Osteoblast (primary cell): ENCODE results near the gene SGCG. TPM values are rescaled to one million over a fixed set of nuclear protein-coding genes. Genes with fewer than 3 reads are reported as not detected.
"Not testable (repeated sequence)": the region's sequence is repeated elsewhere in the genome, so short reads cannot be mapped to it uniquely, and the experiment has no call there.

Source experiments
- DNase-seq: peaks from one replicate; pipeline ENCODE4 v3.0.0; 2011; ENCODE audit warnings: low spot score, mixed read lengths; ENCODE audit not compliant: insufficient read length; ENCODE audit errors: missing footprints
- H2AFZ ChIP-seq: 2 replicates; pipeline ENCODE4 v1.6.0; 2011; ENCODE audit warnings: mild to moderate bottlenecking, low read length
- H3K27ac ChIP-seq: 2 replicates; pipeline ENCODE4 v1.5.1; 2011; ENCODE audit warnings: mild to moderate bottlenecking, low read depth, low read length, moderate library complexity
- H3K27me3 ChIP-seq: 2 replicates; pipeline ENCODE4 v1.6.0; 2012; ENCODE audit warnings: mild to moderate bottlenecking, control low read depth, inconsistent platforms, low read length, moderate library complexity; ENCODE audit not compliant: insufficient read depth
- H3K36me3 ChIP-seq: 2 replicates; pipeline ENCODE4 v1.5.1; 2011; ENCODE audit warnings: mild to moderate bottlenecking, low read length, control low read depth, moderate library complexity; ENCODE audit not compliant: insufficient read depth
- H3K4me1 ChIP-seq: 2 replicates; pipeline ENCODE4 v1.5.1; 2011; ENCODE audit warnings: mild to moderate bottlenecking, low read length, control low read depth, moderate library complexity; ENCODE audit not compliant: insufficient read depth
- H3K4me2 ChIP-seq: 2 replicates; pipeline ENCODE4 v1.6.0; 2011; ENCODE audit warnings: mild to moderate bottlenecking, low read length; ENCODE audit not compliant: insufficient read depth
- H3K4me3 ChIP-seq: fragments of 200-600 bp; sonication (generic); 3 replicates; pipeline ENCODE4 v1.5.1; 2012; ENCODE audit warnings: mild to moderate bottlenecking, low read length, inconsistent platforms; ENCODE audit not compliant: insufficient read depth
- H3K79me2 ChIP-seq: 2 replicates; pipeline ENCODE4 v1.6.0; 2012; ENCODE audit warnings: mild to moderate bottlenecking, low read length, control low read depth, inconsistent platforms; ENCODE audit not compliant: insufficient read depth
- H3K9me3 ChIP-seq: 2 replicates; pipeline ENCODE4 v1.5.1; 2011; ENCODE audit warnings: low read depth, low read length, control low read depth
- H4K20me1 ChIP-seq: 2 replicates; pipeline ENCODE4 v1.6.0; 2012; ENCODE audit warnings: mild to moderate bottlenecking, low read length, control low read depth; ENCODE audit not compliant: insufficient read depth
- CTCF ChIP-seq: IDR thresholded peaks from 2 replicates; pipeline ENCODE4 v1.5.1; 2011; ENCODE audit warnings: mild to moderate bottlenecking, low read depth, low read length, moderate library complexity; ENCODE audit errors: extremely low read depth
- total RNA-seq: library from RNA; depleted of rRNA; stranded (reverse); fragments of >200 nt; gene quantifications from 2 replicates; pipeline ENCODE4 v1.2.3, GENCODE V29; 2012

SGCG gene
- total RNA-seq, 1 donor: 1.4 TPM

DNA sequence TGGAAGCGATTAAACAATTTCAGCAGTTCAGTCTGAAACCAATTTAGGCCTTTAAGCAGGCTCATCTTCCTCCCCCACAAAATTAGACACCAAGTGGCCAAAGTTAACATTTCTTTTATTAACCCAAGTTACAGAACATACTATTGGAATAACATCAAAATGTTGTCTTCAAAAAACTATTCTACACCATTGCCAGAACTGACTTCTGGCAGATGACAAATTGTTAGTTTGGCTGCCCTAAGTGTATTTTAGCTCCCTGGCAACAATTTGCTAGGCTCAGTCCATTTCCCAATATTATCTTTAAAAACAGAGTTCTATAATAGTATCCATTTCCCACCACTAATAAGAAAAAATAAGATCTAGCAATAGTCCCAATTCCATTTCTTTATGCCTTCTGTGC is 107.8 kb downstream of the SGCG start:
- Histone ChIP-seq H3K36me3 (no peaks in the 10 kb centered on the region), H3K4me3 (no peak overlapping the region), H2AFZ (no peak overlapping the region), H3K27me3 (no peaks in the 10 kb centered on the region), H3K9me3 (no peaks in the 10 kb centered on the region), H3K4me1 (peaks cover 12% of the 10 kb centered on the region), H3K4me2 (no peak overlapping the region), H3K27ac (no peak overlapping the region), H4K20me1 (no peaks in the 10 kb centered on the region), H3K79me2 (no peaks in the 10 kb centered on the region)
- DNase-seq: no peak
- TF ChIP-seq CTCF: no peak

DNA sequence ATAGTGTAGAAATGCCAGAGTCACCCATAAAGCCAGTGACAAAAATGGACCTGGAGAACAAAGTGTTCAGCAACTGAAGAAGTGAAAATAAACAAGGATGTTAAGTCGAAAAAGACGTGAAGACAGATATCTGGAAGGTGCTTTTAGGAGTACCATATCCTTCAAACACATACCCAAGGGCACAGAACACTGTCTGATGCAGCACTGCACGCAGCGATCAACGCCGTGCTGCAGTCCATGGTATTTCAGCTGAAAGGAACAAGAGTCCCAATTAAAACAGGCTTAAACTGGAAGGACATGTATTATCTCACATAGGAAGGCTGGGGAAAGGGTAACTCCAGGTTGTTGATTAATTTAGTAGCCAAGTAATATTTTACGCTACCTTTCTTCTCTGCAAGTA is 108.2 kb downstream of the SGCG start:
- Histone ChIP-seq H3K36me3 (no peaks in the 10 kb centered on the region), H3K9me3 (no peaks in the 10 kb centered on the region), H3K27ac (no peak overlapping the region), H3K4me3 (no peak overlapping the region), H3K4me1 (peaks cover 12% of the 10 kb centered on the region), H3K4me2 (no peak overlapping the region), H3K27me3 (no peaks in the 10 kb centered on the region), H2AFZ (no peak overlapping the region), H4K20me1 (no peaks in the 10 kb centered on the region), H3K79me2 (no peaks in the 10 kb centered on the region)
- DNase-seq: no peak
- TF ChIP-seq CTCF: no peak

GRCh38 chr13:23289917-23290357 is 109.2 kb downstream of the SGCG start:
- no peak overlapping the region for H3K27ac ChIP-seq

GRCh38 chr13:23292586-23292985 is 111.8 kb downstream of the SGCG start:
- Histone ChIP-seq H2AFZ (no peak overlapping the region), H3K4me1 (peaks cover 12% of the 10 kb centered on the region), H3K9me3 (no peaks in the 10 kb centered on the region), H3K79me2 (no peaks in the 10 kb centered on the region), H3K27me3 (no peaks in the 10 kb centered on the region), H3K4me2 (no peak overlapping the region), H3K4me3 (no peak overlapping the region), H3K36me3 (no peaks in the 10 kb centered on the region), H3K27ac (peak overlapping the region; percentile 54), H4K20me1 (no peaks in the 10 kb centered on the region)
- TF ChIP-seq CTCF: no peak
- DNase-seq: peak; percentile 45

More at GRCh38 chr13:23289917-23290357, 109.2 kb downstream of the SGCG start:
- peak; percentile 60 for DNase-seq
- Histone ChIP-seq H3K4me3 (no peak overlapping the region), H3K27me3 (no peaks in the 10 kb centered on the region), H2AFZ (no peak overlapping the region), H3K4me1 (peaks cover 12% of the 10 kb centered on the region), H4K20me1 (no peaks in the 10 kb centered on the region), H3K36me3 (no peaks in the 10 kb centered on the region), H3K9me3 (no peaks in the 10 kb centered on the region), H3K79me2 (no peaks in the 10 kb centered on the region), H3K4me2 (no peak overlapping the region)
- no peak for TF ChIP-seq CTCF

- not testable (repeated sequence) for H3K27ac ChIP-seq, H3K4me2 ChIP-seq, H4K20me1 ChIP-seq, H3K36me3 ChIP-seq, DNase-seq, H3K27me3 ChIP-seq, H3K4me1 ChIP-seq, H3K4me3 ChIP-seq, H3K9me3 ChIP-seq, H2AFZ ChIP-seq, H3K79me2 ChIP-seq
Observed at GRCh38 chr13:23314837-23315236, 134.1 kb downstream of the SGCG start.
